B cell (primary cell): Measurements from ENCODE around the gene THAP8.

Experiments used
- EZH2 ChIP-seq: IDR thresholded peaks from 2 replicates; pipeline ENCODE4 v1.6.1; 2012; ENCODE audit warnings: borderline replicate concordance, low read depth, mild to moderate bottlenecking, moderate library complexity, low read length; ENCODE audit not compliant: insufficient read depth, poor library complexity, severe bottlenecking
- TF ChIP-seq, protein P1 (sequence below): fragments of 200-600 bp; IDR thresholded peaks from one replicate; pipeline ENCODE4 v1.8.0; 2022; ENCODE audit warnings: antibody characterized with exemption, mild to moderate bottlenecking

DNA sequence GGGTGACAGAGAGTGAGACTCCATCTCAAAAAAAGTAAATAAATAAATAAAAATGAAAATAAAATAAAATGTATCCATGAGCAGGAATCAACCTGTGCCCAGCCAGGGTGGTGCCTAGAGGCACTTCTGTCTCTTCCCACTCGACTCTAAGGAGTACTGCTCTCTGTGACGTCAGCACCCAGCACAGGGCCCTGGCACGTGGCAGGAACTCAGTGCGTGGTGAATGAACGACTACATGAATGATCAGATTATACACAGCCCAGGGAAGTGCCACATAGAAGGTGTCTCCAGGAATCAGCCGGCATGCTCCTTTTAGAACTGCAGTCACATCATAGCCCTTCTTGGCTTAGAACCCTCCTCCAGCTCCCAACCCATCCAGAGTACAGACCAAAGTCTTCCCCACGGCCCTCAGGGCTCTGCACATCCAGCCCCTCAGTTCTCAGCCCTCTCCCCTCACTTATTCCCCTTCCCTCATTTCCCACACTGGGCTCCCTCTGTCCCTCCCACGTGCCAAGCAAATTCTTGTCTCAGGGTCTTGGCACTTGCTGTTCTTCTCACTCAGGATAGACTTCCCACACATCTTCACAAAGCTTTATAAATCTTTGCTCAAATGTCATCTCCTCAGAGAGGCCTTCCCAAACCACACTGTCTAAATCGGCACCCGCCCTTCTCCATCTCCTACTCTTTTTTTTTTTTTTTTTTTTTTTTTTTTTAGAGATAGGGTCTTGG, 25.6 kb downstream of the THAP8 start:
- TF ChIP-seq, protein P1, sequence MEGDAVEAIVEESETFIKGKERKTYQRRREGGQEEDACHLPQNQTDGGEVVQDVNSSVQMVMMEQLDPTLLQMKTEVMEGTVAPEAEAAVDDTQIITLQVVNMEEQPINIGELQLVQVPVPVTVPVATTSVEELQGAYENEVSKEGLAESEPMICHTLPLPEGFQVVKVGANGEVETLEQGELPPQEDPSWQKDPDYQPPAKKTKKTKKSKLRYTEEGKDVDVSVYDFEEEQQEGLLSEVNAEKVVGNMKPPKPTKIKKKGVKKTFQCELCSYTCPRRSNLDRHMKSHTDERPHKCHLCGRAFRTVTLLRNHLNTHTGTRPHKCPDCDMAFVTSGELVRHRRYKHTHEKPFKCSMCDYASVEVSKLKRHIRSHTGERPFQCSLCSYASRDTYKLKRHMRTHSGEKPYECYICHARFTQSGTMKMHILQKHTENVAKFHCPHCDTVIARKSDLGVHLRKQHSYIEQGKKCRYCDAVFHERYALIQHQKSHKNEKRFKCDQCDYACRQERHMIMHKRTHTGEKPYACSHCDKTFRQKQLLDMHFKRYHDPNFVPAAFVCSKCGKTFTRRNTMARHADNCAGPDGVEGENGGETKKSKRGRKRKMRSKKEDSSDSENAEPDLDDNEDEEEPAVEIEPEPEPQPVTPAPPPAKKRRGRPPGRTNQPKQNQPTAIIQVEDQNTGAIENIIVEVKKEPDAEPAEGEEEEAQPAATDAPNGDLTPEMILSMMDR = no peak
- no peak for TF ChIP-seq EZH2
